ENCODE measurements around the gene TANGO2.

The TANGO2 gene

DNA sequence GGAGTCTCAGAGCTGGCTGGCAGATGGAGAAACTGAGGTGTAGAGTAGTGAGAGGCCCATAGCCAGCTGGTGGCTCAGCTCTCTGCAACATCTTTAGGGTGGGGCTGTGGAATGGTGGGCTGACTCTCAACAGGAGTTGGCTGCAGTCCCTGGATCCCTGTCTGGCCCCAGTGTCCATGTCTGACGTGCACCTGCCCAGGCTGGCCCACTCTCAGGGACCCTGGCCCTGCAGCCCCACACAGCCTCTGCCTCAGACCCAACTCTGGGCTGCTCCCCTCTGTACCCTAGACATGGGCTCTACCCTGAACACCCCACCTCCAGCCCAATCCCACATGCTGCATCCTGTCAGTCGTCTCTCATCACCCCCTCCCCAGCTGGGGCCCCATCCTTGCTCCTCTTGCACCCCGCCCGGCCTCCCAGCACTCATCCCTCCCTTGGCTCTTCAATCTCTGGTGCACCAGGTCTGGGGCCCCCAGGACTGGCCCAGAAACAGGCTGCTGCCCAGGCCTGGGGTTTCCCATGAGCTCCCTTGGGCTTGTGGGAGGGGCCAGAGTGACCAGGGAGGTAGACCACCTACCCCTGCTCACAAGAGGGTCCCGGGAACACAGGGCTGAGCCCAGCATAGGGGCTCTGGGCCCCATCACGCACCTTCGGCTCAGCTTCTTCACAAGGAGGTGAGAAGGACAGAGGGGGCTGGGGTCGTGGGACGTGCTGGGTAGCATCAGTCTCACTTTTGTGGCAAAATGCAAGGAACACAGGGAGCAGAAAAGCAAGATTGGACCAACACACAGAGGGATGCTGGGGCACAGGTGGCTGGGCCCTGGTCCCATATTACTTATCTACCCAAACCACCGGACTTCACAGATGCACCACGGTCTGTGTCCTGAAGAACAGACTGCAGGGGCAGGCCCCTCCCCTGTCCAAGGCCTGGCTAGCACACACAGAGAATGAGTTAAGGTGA is 35.8 kb upstream of the TANGO2 start:
- no peak overlapping the region for H3K4me3 ChIP-seq (ENCODE audit: low read depth, low read length)
- TF ChIP-seq, protein P1, sequence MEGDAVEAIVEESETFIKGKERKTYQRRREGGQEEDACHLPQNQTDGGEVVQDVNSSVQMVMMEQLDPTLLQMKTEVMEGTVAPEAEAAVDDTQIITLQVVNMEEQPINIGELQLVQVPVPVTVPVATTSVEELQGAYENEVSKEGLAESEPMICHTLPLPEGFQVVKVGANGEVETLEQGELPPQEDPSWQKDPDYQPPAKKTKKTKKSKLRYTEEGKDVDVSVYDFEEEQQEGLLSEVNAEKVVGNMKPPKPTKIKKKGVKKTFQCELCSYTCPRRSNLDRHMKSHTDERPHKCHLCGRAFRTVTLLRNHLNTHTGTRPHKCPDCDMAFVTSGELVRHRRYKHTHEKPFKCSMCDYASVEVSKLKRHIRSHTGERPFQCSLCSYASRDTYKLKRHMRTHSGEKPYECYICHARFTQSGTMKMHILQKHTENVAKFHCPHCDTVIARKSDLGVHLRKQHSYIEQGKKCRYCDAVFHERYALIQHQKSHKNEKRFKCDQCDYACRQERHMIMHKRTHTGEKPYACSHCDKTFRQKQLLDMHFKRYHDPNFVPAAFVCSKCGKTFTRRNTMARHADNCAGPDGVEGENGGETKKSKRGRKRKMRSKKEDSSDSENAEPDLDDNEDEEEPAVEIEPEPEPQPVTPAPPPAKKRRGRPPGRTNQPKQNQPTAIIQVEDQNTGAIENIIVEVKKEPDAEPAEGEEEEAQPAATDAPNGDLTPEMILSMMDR (IDR thresholded peaks at IDR 0.05; ENCODE audit: low read depth, low read length, missing control alignments) = no peak
- DNase-seq (ENCODE audit: low read depth) = no peak

DNA sequence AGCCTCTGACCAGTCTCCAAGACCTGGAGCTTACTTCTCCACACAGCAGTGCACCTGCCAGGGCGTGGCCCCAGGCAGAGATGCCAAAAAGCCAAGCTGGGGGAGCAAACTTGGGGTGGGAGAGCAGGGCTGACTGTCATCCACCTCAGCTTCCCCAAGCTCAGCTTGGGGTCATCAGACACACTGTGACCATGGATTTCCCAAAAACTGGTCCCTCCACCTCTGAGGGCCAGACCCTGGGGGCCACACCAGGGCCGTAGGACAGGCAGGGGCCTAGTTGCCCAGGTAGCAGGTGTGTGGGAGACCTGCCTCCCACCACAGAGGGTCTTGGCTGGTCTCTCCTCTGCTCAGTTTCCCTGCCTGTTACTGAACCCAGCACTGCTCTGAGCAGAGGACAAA is 34.9 kb upstream of the TANGO2 start:
- TF ChIP-seq, protein P1 (IDR thresholded peaks at IDR 0.05; ENCODE audit: low read depth, low read length, missing control alignments) = no peak
- DNase-seq (ENCODE audit: low read depth) = no peak
- no peak overlapping the region for H3K4me3 ChIP-seq (ENCODE audit: low read depth, low read length)

DNA sequence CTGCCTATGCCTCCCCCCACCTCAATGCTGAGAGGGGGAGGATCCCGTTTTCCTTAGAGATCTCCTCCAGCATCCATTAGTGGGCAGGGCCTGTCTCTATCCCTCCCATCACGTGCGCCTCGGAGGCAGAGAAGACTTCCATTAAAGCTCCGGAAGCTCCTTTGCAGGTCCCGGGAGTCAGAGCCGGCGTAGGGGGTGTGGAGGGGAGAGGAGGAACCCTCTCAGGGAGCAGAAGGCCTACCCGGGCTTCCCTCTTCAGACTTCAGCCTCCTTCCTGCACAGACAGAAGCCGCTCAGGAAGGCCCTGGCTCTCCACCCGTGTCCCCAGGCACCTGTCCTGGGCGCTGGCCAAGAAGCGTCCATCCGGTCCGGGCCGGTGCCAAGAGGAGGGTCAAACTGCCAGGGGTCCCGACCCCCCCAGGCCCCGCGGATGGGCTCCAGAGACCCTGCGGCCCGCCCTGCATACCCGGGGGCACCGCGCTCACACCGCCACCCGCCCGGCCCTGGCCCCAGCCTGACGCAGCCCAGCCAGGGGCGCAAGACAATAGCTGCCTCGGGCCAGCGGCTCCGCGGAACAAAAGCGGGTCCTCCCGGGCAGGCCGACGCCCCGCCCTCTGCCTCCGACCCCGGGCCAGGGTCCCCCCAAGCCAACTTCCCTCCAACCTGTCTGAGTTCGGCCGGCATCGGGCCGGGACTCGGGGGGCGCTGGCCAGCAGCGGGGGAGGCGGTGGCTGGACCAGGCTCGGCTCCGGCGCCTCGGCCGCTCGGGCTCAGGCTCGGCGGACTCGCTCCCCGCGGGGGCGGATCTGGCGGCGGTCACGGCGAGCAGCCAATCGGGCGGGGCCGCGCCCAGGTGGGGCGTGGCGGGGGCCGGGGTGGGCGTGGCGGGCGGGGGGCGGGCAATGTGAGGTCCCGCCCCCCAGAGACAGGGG is 34.2 kb upstream of the TANGO2 start:
- DNase-seq (ENCODE audit: low read depth) = no peak

DNA sequence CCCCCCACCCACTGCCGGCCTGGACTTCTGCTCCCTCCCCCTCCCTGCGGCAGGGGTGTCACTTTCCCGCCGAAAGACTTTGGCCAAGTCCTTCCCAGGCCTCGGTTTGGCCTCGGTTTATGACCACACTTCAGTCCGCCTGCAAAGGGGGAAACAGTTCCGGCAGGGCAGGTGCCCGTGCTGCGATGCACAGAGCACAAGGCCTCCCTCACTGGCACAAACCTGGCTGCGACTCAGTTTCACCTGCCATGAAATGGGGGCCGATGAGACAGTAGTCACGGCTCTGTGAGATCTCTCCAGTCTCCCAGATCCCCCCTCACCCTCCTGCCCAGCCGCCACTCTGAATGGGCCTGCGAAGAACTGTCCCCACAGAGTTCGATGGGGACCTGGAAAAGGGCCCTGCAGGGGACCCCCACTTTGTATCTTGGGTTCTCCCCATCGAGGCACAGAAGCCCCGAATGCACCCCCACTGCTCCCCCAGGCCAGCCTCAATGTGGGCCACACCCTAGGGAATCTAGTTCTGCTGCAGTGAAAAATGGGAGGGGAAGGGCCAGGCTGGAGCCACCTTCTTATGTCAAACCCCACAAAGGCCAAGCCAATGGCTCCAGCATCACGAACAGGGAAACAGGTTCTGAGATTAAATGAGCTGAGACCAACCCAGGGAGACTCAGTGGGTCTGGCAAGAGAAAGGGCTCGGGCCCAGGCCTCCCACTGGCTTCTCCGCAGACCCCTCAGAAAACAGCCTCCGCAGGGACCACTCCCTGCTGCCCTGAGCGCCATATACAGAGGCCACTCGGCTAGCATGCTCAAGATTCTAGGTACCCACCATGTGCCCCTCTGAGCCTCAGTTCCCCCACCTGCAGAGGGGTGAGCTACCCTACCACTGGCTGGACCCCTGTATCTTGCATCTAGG is 33.3 kb upstream of the TANGO2 start:
- TF ChIP-seq, protein P1 (IDR thresholded peaks at IDR 0.05; ENCODE audit: low read depth, low read length, missing control alignments) = no peak
- no peak overlapping the region for H3K4me3 ChIP-seq (ENCODE audit: low read depth, low read length)
- no peak for DNase-seq (ENCODE audit: low read depth)

More for the DNA sequence above, 34.2 kb upstream of the TANGO2 start:
- TF ChIP-seq, protein P1 (IDR thresholded peaks at IDR 0.05; ENCODE audit: low read depth, low read length, missing control alignments) = no peak
- peak overlapping the region; percentile 53 for H3K4me3 ChIP-seq (ENCODE audit: low read depth, low read length)

DNA sequence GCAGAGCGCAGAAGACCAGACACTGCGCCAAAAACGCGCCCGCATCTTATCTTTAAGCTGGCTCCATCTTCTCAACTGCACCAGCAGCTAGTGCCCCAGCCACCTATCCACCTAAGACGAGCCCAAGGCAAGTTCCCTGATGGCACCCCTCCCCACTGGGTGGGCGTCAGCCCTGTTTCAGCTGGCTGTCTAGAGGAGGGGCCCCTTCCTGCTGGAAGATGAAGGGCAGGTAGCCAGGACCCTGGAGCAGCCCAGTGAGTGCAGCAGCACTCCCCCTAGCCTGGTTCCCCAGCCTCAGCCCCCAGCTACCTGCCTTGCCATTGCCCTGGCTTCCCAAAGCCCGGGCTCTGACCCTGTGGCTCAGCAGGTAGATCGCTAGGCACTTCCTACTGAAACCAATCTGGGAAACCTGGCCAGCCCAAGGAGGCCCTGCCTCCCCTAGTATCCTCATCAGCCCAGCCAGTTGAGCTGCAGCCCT is 32.5 kb upstream of the TANGO2 start:
- TF ChIP-seq, protein P1 (IDR thresholded peaks at IDR 0.05; ENCODE audit: low read depth, low read length, missing control alignments) = no peak
- no peak for DNase-seq (ENCODE audit: low read depth)
- H3K4me3 ChIP-seq (ENCODE audit: low read depth, low read length) = no peak overlapping the region
